ENCODE data around the gene CFAP99.

- TF ChIP-seq RAD21 (IDR thresholded peaks at IDR 0.05; ENCODE audit: low read depth) (no peak), TEAD4 (IDR thresholded peaks at IDR 0.05) (no peak), CEBPB (IDR thresholded peaks at IDR 0.05) (no peak), TAF1 (IDR thresholded peaks at IDR 0.05; ENCODE audit: low read depth) (no peak), EP300 (IDR thresholded peaks at IDR 0.05; ENCODE audit: borderline replicate concordance) (no peak), YY1 (IDR thresholded peaks at IDR 0.05; ENCODE audit: low read depth) (no peak), NFIC (IDR thresholded peaks at IDR 0.05) (no peak), REST (IDR thresholded peaks at IDR 0.05; ENCODE audit: low read depth) (no peak), FOXM1 (IDR thresholded peaks at IDR 0.05; ENCODE audit: borderline replicate concordance, low read depth) (no peak), TCF12 (IDR thresholded peaks at IDR 0.05; ENCODE audit: low read depth) (no peak)
- TF ChIP-seq, protein P1, sequence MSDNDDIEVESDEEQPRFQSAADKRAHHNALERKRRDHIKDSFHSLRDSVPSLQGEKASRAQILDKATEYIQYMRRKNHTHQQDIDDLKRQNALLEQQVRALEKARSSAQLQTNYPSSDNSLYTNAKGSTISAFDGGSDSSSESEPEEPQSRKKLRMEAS (IDR thresholded peaks at IDR 0.05): no peak
Observed at GRCh38 chr4:2448589-2448988, 29.8 kb downstream of the CFAP99 start.
